K562 (cell line): ENCODE results near the gene MOB3C. TPM values are rescaled to one million over a fixed set of nuclear protein-coding genes. Genes with fewer than 3 reads are reported as not detected.
A peak's percentile ranks its signal among the peaks of the same experiment; 100 is the strongest.

Experiments used
- JUNB ChIP-seq: fragments of 450-650 bp; formaldehyde crosslinking; conservative IDR thresholded peaks from 2 replicates; pipeline ENCODE4 v1.4.0; 2020; ENCODE audit warnings: mild to moderate bottlenecking
- MCM5 ChIP-seq: fragments of 450-650 bp; IDR thresholded peaks from 2 replicates; pipeline ENCODE4 v1.6.1; 2016; ENCODE audit warnings: low read depth
- PHTF2 ChIP-seq: fragments of 250-450 bp; sonication (Bioruptor Pico); IDR thresholded peaks from 2 replicates; pipeline ENCODE4 v1.5.0; 2021; ENCODE audit warnings: mild to moderate bottlenecking
- RBM39 ChIP-seq: fragments of 200-400 bp; formaldehyde crosslinking; optimal IDR thresholded peaks from 2 replicates; pipeline ENCODE3; 2018; ENCODE audit warnings: low read depth, low read length
- SAFB2 ChIP-seq: fragments of 200-400 bp; formaldehyde crosslinking; IDR thresholded peaks from 2 replicates; pipeline ENCODE4 v1.6.1; 2018; ENCODE audit warnings: borderline replicate concordance, low read length, low read depth, moderate library complexity; ENCODE audit not compliant: severe bottlenecking
- SRF ChIP-seq, 2 experiments: fragments of 250-450, 450-650 bp in 1 of 2; sonication (Bioruptor Pico) in 1 of 2; sonication (generic) in 1 of 2; formaldehyde crosslinking; IDR thresholded peaks; 2 replicates each; pipeline versions ENCODE4 v1.5.0 to v1.5.1; 2020 to 2022; ENCODE audit warnings: mild to moderate bottlenecking in 1 of 2, missing genetic modification reagents in 1 of 2
- TAF15 ChIP-seq: fragments of 200-400 bp; formaldehyde crosslinking; IDR thresholded peaks from 2 replicates; pipeline ENCODE4 v1.6.1; 2017; ENCODE audit warnings: mild to moderate bottlenecking, low read depth, low read length, moderate library complexity
- XRCC3 ChIP-seq: fragments of 450-650 bp; IDR thresholded peaks from 2 replicates; pipeline ENCODE4 v1.6.1; 2017; ENCODE audit warnings: mild to moderate bottlenecking, moderate library complexity
- ZBTB40 ChIP-seq, 2 experiments: fragments of 450-650 bp in 1 of 2; sonication (generic) in 1 of 2; formaldehyde crosslinking in 1 of 2; IDR thresholded peaks; 2 replicates each; pipeline versions ENCODE4 v1.7.1 to v1.9.0; 2016 to 2022; ENCODE audit warnings: inconsistent platforms in 1 of 2, mild to moderate bottlenecking in 1 of 2, missing genetic modification reagents in 1 of 2
- ZC3H8 ChIP-seq: fragments of 450-650 bp; IDR thresholded peaks from 2 replicates; pipeline ENCODE4 v1.6.1; 2017
- ZNF134 ChIP-seq: fragments of 250-450 bp; sonication (Bioruptor Pico); conservative IDR thresholded peaks from 2 replicates; pipeline ENCODE4 v1.4.0; 2020
- ZNF507 ChIP-seq: conservative IDR thresholded peaks from 2 replicates; pipeline ENCODE4 v1.6.1; 2017; ENCODE audit warnings: missing genetic modification characterization, missing compliant biosample characterization
- ZNF589 ChIP-seq: fragments of 200-800 bp; sonication (Bioruptor generic); IDR thresholded peaks from 2 replicates; pipeline ENCODE4 v1.6.1; 2016; ENCODE audit warnings: low read depth, missing genetic modification characterization, missing compliant biosample characterization
- ZNF764 ChIP-seq: fragments of 250-450 bp; sonication (Bioruptor Pico); IDR thresholded peaks from 2 replicates; pipeline ENCODE4 v1.4.0; 2020; ENCODE audit warnings: low read depth, mild to moderate bottlenecking, moderate library complexity
- polyA plus RNA-seq, 8 experiments: library from polyadenylated mRNA; depleted of rRNA in 4 of 8; stranded (reverse) in 5 of 8; unstranded in 3 of 8; fragments of >200 nt; fragmentation: Nextera tagmentation in 2 of 8; fragmentation: Illumina TruSeq in 1 of 8; extraction: Ambion mirVana in 2 of 8; extraction: Trizol in 1 of 8; gene quantifications; 2 replicates each; pipeline versions ENCODE4 v1.2.1 to v1.2.3, GENCODE V29; 2011 to 2014; ENCODE audit warnings: inconsistent platforms in 1 of 8, missing spikeins in 1 of 8
- total RNA-seq, 7 experiments: library from RNA; depleted of rRNA in 6 of 7; stranded (reverse); fragments of >200 nt in 6 of 7; fragmentation: Illumina TruSeq in 2 of 7; extraction: Trizol in 2 of 7; gene quantifications; 2 replicates each; pipeline versions ENCODE4 v1.2.1 to v1.2.3, GENCODE V29; 2011 to 2021; ENCODE audit warnings: low replicate concordance in 1 of 7
- TF ChIP-seq, protein P1 (sequence below): IDR thresholded peaks from 2 replicates; pipeline ENCODE4 v1.6.1; 2016; ENCODE audit warnings: missing genetic modification characterization, missing compliant biosample characterization
- TF ChIP-seq, protein P2 (sequence below): fragments of 450-650 bp; conservative IDR thresholded peaks from 2 replicates; pipeline ENCODE4 v1.6.1; 2016; ENCODE audit warnings: missing genetic modification characterization, low read depth, mild to moderate bottlenecking, missing compliant biosample characterization, moderate library complexity

Gene MOB3C
- total and polyA plus RNA-seq, 9 of the 15 experiments (the other 6 are each of a cell fraction or from before 2014, with no cell fraction given) = 1.0 to 7.5 (median 3.7) TPM

DNA sequence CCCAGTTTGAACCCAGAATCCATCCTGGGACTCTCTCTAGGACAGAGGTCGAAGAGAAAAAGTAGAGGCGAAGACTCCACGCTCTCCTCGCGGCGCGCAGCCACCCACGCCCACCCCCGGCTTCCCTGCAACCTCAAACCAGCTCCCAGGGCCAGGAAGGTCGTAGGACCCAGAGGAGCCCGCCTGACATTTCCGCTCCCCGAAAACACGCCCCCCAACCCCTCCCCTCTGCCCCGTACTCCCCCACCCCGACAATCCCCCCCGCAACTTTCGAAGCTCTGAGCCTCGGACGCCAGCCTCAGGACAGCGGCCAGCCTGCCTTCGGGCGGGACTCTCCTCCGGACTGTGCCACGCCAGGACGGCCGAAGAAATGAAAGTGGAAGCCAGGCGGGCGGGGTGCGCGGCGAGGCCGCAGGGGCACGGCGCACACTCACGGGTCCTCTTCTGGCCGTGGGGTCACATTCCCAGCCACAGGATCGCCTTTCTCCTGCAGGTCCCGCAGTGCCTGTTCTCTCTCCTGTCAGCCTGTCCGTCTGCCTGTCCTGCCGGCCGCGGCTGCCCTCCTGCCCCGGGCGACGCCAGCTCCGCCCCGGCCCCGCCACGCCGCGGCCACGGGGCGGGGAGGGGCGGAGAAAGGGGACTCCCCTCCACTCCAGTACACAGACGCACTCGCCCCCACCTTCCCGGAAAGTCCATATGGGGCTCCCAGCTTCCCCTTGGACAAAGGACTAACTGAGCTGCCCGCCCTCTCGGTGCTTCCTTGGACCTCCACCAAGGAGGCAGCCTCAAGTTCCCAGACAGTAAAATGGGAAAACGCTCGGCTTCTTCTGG lies at the start of gene MOB3C (continued):
- TF ChIP-seq ZBTB40 (IDR thresholded peaks at IDR 0.05) (0 out of 2 replicates have a peak, but pooled peaks have one; percentile 21), ZBTB40 (CRISPR knock-in tag; IDR thresholded peaks at IDR 0.05) (no peak), SRF (CRISPR knock-in tag; IDR thresholded peaks at IDR 0.05) (peak; percentile 63 to 94; a peak in 3 of 4 replicates), ZC3H8 (no peak), ZNF134 (CRISPR knock-in tag) (no peak), SAFB2 (no peak), XRCC3 (no peak), MCM5 (no peak), RBM39 (no peak), ZNF507 (no peak), ZNF764 (CRISPR knock-in tag) (no peak), PHTF2 (CRISPR knock-in tag) (no peak), ZNF589 (CRISPR knock-in tag) (0 out of 2 replicates have a peak, but pooled peaks have one; percentile 42), JUNB (no peak), TAF15 (no peak)
- TF ChIP-seq, protein P1, sequence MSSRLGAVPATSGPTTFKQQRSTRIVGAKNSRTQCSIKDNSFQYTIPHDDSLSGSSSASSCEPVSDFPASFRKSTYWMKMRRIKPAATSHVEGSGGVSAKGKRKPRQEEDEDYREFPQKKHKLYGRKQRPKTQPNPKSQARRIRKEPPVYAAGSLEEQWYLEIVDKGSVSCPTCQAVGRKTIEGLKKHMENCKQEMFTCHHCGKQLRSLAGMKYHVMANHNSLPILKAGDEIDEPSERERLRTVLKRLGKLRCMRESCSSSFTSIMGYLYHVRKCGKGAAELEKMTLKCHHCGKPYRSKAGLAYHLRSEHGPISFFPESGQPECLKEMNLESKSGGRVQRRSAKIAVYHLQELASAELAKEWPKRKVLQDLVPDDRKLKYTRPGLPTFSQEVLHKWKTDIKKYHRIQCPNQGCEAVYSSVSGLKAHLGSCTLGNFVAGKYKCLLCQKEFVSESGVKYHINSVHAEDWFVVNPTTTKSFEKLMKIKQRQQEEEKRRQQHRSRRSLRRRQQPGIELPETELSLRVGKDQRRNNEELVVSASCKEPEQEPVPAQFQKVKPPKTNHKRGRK (tag) = no peak
- TF ChIP-seq, protein P2, sequence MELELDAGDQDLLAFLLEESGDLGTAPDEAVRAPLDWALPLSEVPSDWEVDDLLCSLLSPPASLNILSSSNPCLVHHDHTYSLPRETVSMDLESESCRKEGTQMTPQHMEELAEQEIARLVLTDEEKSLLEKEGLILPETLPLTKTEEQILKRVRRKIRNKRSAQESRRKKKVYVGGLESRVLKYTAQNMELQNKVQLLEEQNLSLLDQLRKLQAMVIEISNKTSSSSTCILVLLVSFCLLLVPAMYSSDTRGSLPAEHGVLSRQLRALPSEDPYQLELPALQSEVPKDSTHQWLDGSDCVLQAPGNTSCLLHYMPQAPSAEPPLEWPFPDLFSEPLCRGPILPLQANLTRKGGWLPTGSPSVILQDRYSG (tag) = no peak
